ENCODE measurements around the gene HS2ST1.

The HS2ST1 gene

DNA sequence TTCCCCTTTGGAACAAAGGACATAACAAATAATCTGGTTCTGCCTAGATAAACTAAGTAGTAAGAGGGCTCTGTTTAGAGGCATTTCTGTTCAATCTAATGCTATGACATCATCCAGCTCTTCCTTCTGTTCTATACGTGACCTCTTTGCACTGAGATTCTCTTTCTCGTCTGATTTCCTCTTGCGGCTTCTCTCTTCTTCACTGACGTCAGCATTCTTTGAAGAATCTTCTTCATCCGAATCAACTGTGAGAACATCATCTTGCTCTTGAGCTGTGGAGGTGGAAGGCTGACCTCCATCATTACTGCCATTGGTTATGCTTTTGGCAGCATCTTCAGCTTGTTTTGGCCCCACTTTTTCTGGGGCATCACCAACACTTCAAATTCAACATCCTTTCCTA, 130.4 kb downstream of the HS2ST1 start:
- H3K27ac ChIP-seq, result no peak overlapping the region
- TF ChIP-seq Cebpa-rat (IDR thresholded peaks at IDR 0.05), result no peak
- peaks cover 0 to 77% (median 13%) of the 10 kb centered on the region in 11 experiments; a peak in 12 of 22 replicates for H4K20me1 ChIP-seq
- no peak overlapping the region for H3K4me3 ChIP-seq
- no peaks in the 10 kb centered on the region for H3K27me3 ChIP-seq
- H3K4me2 ChIP-seq, result peak overlapping the region in 1 of 11 experiments; percentile 53; a peak in 2 of 22 replicates
- H3K9ac ChIP-seq, result no peak overlapping the region
- H3K4me1 ChIP-seq, result peaks cover 0 to 38% (median 0%) of the 10 kb centered on the region in 10 experiments; a peak in 7 of 20 replicates
- peaks cover 12 to 34% (median 25%) of the 10 kb centered on the region in 11 experiments for H3K9me3 ChIP-seq (replicated peaks in 1 of 11)
- peaks cover 3 to 30% (median 13%) of the 10 kb centered on the region in 11 experiments; a peak in 14 of 22 replicates for H3K36me3 ChIP-seq

DNA sequence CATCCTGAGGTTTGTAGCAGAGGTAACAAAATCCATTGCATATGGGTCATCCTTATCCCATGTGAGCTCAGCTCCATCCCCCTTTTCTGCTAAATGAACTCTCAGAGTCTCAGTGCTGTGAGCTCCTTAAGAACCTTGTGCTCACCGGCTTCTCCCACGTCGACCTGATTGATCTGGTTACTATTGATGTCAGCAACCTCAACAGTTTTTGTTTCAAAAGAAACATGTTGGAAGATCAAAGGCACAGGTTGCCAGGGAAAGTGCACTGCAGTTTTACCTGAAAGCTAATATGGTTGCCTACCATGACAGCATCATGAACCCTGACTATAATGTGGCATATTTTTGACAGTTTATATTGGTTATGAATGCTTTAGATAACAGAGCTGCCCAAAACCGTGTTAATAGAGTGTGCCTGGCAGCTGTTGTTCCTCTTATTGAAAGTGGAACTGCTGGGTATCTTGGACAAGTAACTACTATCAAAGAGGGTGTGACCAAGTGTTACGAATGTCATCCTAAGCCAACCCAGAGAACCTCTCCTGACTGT, 131.4 kb downstream of the HS2ST1 start:
- Histone ChIP-seq H3K36me3 (peaks cover 3 to 33% (median 13%) of the 10 kb centered on the region in 11 experiments; a peak in 14 of 22 replicates), H3K9me3 (replicated peaks in 1 of 11) (peaks cover 12 to 34% (median 25%) of the 10 kb centered on the region in 11 experiments), H3K9ac (no peak overlapping the region), H3K4me2 (peak overlapping the region in 1 of 11 experiments; percentile 11; a peak in 1 of 22 replicates), H3K27ac (no peak overlapping the region), H3K27me3 (no peaks in the 10 kb centered on the region), H3K4me3 (no peak overlapping the region), H3K4me1 (peaks cover 0 to 38% (median 0%) of the 10 kb centered on the region in 10 experiments; a peak in 7 of 20 replicates), H4K20me1 (peaks cover 0 to 74% (median 6%) of the 10 kb centered on the region in 11 experiments; a peak in 8 of 22 replicates)
- no peak for TF ChIP-seq Cebpa-rat (IDR thresholded peaks at IDR 0.05)

DNA sequence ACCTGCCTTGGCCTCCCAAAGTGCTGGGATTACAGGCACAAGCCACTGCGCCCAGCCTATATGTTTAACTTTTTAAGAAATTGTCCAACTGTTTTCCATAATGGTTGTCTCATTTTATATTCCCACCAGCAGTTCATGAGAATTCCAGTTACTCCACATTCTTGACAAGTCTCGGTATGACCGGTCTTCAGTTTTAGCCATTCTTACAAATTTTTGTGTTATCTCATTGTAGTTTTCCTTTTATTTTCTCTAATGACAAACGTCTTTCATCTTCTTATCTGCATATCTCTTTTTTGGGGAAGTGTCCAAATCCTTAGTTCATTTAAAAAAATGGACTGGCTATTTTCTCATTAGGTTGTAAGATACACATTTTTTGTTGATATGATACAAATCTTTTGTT, 132.5 kb downstream of the HS2ST1 start:
- Histone ChIP-seq H4K20me1 (peaks cover 0 to 72% (median 8%) of the 10 kb centered on the region in 11 experiments; a peak in 9 of 22 replicates), H3K4me2 (no peak overlapping the region), H3K36me3 (peaks cover 3 to 34% (median 13%) of the 10 kb centered on the region in 11 experiments; a peak in 14 of 22 replicates), H3K9me3 (replicated peaks in 1 of 11) (peaks cover 12 to 34% (median 25%) of the 10 kb centered on the region in 11 experiments), H3K27ac (no peak overlapping the region), H3K9ac (no peak overlapping the region), H3K27me3 (no peaks in the 10 kb centered on the region), H3K4me3 (no peak overlapping the region), H3K4me1 (peaks cover 0 to 38% (median 0%) of the 10 kb centered on the region in 10 experiments; a peak in 7 of 20 replicates)
- no peak for TF ChIP-seq Cebpa-rat (IDR thresholded peaks at IDR 0.05)

DNA sequence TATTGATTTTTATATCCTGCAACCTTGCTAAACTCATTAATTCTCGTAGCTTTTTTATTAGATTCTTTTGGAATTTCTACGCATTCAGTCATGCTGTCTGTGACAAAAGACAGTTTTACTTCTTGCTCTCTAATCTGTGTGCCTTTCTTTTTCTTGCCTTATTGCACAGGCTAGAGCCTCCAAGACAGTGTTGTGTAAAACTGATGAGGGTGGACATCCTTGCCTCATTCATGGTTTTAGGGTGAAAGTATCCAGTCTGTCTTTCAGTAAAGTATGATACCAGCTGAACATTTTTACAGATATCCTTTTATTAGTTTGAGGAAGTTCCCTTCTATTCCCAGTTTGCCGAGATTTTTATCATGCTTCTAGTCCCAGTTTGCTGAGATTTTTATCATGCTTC, 133.8 kb downstream of the HS2ST1 start:
- Histone ChIP-seq H3K27me3 (no peaks in the 10 kb centered on the region), H3K9ac (no peak overlapping the region), H3K27ac (no peak overlapping the region), H3K36me3 (peaks cover 3 to 34% (median 13%) of the 10 kb centered on the region in 11 experiments; a peak in 14 of 22 replicates), H3K4me2 (no peak overlapping the region), H3K9me3 (replicated peaks in 1 of 11) (peaks cover 12 to 34% (median 25%) of the 10 kb centered on the region in 11 experiments), H3K4me1 (peaks cover 0 to 32% (median 0%) of the 10 kb centered on the region in 10 experiments; a peak in 5 of 20 replicates), H4K20me1 (peaks cover 0 to 73% (median 18%) of the 10 kb centered on the region in 11 experiments; a peak in 9 of 22 replicates), H3K4me3 (no peak overlapping the region)
- no peak for TF ChIP-seq Cebpa-rat (IDR thresholded peaks at IDR 0.05)

DNA sequence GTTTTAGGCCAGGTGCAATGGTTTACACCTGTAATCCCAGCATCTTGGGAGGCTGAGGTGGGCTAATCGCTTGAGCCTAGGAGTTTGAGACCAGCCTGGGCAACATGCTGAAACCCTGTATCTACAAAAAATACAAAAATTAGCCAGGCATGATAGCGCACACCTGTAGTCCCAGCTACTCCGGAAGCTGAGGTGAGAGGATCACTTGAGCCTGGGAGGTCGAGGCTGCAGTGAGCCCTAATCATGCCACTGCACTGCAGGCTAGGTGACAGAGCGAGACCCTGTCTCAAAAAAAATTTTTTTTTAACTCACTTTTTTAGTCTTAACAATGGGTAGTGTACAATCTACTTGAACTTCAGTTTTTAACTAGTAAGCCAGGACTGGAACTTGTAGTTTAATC, 137.5 kb downstream of the HS2ST1 start:
- Histone ChIP-seq H3K9ac (no peak overlapping the region), H3K27ac (no peak overlapping the region), H3K4me1 (peaks cover 0 to 8% (median 0%) of the 10 kb centered on the region in 10 experiments; a peak in 6 of 20 replicates), H3K4me3 (no peak overlapping the region), H4K20me1 (peaks cover 0 to 71% (median 16%) of the 10 kb centered on the region in 11 experiments; a peak in 8 of 22 replicates), H3K36me3 (peaks cover 0 to 50% (median 11%) of the 10 kb centered on the region in 11 experiments; a peak in 14 of 22 replicates), H3K27me3 (no peaks in the 10 kb centered on the region), H3K4me2 (no peak overlapping the region), H3K9me3 (replicated peaks in 1 of 11) (peaks cover 12 to 39% (median 29%) of the 10 kb centered on the region in 11 experiments)
- TF ChIP-seq Cebpa-rat (IDR thresholded peaks at IDR 0.05), result no peak

DNA sequence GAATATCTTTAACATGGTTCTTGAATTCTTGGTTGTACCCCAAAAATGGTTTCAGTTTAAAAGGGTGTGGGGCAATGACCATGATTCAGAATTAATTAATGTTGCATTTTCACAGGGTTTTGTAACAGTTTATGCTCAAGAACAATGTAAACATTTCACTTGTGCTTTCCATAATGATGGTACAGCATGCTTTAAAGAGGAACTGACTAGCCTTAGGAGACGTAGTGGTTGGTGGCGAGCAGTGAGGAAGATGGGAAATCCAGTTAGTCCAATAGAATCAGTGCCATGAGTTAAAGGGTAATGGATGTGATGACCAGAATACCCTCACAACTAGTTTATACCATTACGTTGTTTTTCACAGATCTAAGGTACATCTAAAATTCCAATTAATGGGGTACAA, 138.0 kb downstream of the HS2ST1 start:
- H3K4me2 ChIP-seq, result no peak overlapping the region
- TF ChIP-seq Cebpa-rat (IDR thresholded peaks at IDR 0.05), result no peak
- no peaks in the 10 kb centered on the region for H3K27me3 ChIP-seq
- peaks cover 0 to 48% (median 11%) of the 10 kb centered on the region in 11 experiments; a peak in 14 of 22 replicates for H3K36me3 ChIP-seq
- H3K27ac ChIP-seq, result no peak overlapping the region
- H3K4me3 ChIP-seq, result no peak overlapping the region
- no peak overlapping the region for H3K9ac ChIP-seq
- H4K20me1 ChIP-seq, result peaks cover 0 to 75% (median 16%) of the 10 kb centered on the region in 11 experiments; a peak in 8 of 22 replicates
- peaks cover 12 to 34% (median 24%) of the 10 kb centered on the region in 11 experiments for H3K9me3 ChIP-seq (replicated peaks in 1 of 11)
- peaks cover 2 to 12% (median 4%) of the 10 kb centered on the region in 10 experiments; a peak in 14 of 20 replicates for H3K4me1 ChIP-seq

DNA sequence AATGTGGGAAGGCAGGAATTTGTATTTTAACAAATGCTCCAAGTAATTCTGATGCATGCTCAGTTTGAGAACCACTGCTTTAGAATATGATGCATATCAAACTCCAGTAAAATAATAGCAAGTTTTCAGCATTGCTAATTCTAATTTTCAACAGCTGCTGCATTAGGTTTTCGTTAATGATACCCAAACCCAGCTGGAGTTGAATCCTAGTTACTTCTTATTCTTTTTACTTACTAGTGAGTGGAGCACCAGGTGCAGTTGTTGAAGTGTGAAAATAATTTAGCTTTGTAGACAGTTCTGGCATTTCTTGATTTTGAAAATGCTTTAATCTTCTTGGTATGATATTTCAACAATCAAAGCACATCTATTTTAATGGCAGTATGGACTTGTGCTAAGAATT, 138.5 kb downstream of the HS2ST1 start:
- H3K4me1 ChIP-seq, result peaks cover 4 to 18% (median 10%) of the 10 kb centered on the region in 10 experiments; a peak in 16 of 20 replicates
- no peaks in the 10 kb centered on the region for H3K27me3 ChIP-seq
- H4K20me1 ChIP-seq, result peaks cover 0 to 79% (median 16%) of the 10 kb centered on the region in 11 experiments; a peak in 9 of 22 replicates
- peaks cover 6 to 29% (median 19%) of the 10 kb centered on the region in 11 experiments; a peak in 21 of 22 replicates for H3K9me3 ChIP-seq (replicated peaks in 1 of 11)
- H3K27ac ChIP-seq, result no peak overlapping the region
- H3K4me2 ChIP-seq, result no peak overlapping the region
- no peak overlapping the region for H3K9ac ChIP-seq
- TF ChIP-seq Cebpa-rat (IDR thresholded peaks at IDR 0.05), result no peak
- no peak overlapping the region for H3K4me3 ChIP-seq
- H3K36me3 ChIP-seq, result peaks cover 0 to 43% (median 6%) of the 10 kb centered on the region in 11 experiments; a peak in 13 of 22 replicates

DNA sequence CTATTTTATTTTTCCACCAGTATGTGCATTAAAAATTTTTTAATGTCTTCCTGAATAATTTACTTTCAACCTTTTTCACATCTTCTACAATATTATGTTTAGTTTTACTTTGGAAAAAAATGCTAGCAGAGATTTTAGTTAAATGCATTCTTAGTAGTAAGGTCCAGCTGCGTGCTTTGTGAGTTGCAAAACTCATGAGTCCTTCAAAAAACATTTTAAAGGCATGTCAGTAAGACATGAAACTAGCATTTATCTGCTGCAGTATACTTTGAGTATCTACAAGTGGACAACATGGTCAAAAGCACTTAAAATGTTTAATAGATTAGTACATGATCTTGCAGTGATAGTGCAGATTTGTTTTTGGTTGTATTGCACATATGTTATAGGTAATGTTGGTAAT, 139.0 kb downstream of the HS2ST1 start:
- H4K20me1 ChIP-seq, result peaks cover 0 to 79% (median 16%) of the 10 kb centered on the region in 11 experiments; a peak in 9 of 22 replicates
- H3K4me2 ChIP-seq, result no peak overlapping the region
- peaks cover 0 to 38% (median 3%) of the 10 kb centered on the region in 11 experiments; a peak in 9 of 22 replicates for H3K36me3 ChIP-seq
- no peaks in the 10 kb centered on the region for H3K27me3 ChIP-seq
- no peak overlapping the region for H3K9ac ChIP-seq
- no peak overlapping the region for H3K27ac ChIP-seq
- TF ChIP-seq Cebpa-rat (IDR thresholded peaks at IDR 0.05), result no peak
- H3K9me3 ChIP-seq (replicated peaks in 1 of 11), result peaks cover 1 to 24% (median 15%) of the 10 kb centered on the region in 11 experiments; a peak in 18 of 22 replicates
- no peak overlapping the region for H3K4me3 ChIP-seq
- peaks cover 4 to 21% (median 12%) of the 10 kb centered on the region in 10 experiments; a peak in 16 of 20 replicates for H3K4me1 ChIP-seq

DNA sequence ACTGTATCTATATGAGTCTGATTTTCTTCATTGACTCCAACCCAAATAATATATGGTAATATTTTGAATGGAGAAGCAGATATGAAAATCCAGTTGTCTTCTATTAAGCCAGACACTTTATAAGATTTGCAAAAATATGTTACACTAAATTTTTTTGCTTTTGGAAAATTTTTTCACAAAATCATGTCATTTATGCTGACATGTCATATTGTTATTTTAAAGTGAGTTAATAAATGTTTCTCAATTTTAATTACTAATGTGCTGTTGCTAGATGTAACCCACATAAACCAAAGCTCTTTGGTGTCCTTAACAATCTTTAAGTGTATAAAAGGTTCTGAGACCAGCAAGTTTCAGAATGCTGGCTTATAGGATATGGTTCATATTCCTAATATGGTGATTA, 142.5 kb downstream of the HS2ST1 start:
- Histone ChIP-seq H3K4me3 (no peak overlapping the region), H4K20me1 (peaks cover 0 to 89% (median 21%) of the 10 kb centered on the region in 11 experiments; a peak in 9 of 22 replicates), H3K4me1 (peaks cover 9 to 33% (median 23%) of the 10 kb centered on the region in 10 experiments; a peak in 18 of 20 replicates), H3K4me2 (peak overlapping the region in 9 of 11 experiments; percentile 6 to 49 (median 23); a peak in 11 of 22 replicates), H3K27ac (no peak overlapping the region), H3K36me3 (peaks cover 0 to 26% (median 0%) of the 10 kb centered on the region in 11 experiments; a peak in 7 of 22 replicates), H3K27me3 (no peaks in the 10 kb centered on the region), H3K9me3 (replicated peaks in 1 of 11) (peaks cover 0 to 20% (median 9%) of the 10 kb centered on the region in 11 experiments; a peak in 10 of 22 replicates), H3K9ac (no peak overlapping the region)
- TF ChIP-seq Cebpa-rat (IDR thresholded peaks at IDR 0.05), result no peak
